ENCODE data around the gene ASAP3.

The ASAP3 gene

DNA sequence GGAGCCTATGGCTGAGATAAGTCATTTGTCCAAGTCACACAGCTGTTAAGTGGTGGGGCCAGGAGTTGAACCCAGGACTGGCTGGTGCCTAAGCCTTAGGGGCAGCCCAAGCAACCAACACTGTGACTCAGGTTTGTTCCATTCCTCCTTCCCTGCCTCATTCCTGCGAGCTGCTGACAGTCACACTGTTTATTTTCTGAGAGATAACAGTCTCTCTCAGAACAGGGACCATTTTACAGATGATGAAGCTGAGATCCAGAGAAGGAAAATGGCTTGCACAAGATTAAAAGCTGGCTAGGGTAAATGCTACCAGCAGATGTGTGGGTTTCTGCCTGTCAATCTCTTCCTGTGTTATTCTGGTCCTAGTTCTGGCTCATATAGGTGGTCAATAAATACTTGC lies 35.1 kb downstream of the ASAP3 start:
- DNase-seq: no peak

- no peak for DNase-seq
Measured at GRCh38 chr1:23446661-23447310, 37.2 kb downstream of the ASAP3 start.

DNA sequence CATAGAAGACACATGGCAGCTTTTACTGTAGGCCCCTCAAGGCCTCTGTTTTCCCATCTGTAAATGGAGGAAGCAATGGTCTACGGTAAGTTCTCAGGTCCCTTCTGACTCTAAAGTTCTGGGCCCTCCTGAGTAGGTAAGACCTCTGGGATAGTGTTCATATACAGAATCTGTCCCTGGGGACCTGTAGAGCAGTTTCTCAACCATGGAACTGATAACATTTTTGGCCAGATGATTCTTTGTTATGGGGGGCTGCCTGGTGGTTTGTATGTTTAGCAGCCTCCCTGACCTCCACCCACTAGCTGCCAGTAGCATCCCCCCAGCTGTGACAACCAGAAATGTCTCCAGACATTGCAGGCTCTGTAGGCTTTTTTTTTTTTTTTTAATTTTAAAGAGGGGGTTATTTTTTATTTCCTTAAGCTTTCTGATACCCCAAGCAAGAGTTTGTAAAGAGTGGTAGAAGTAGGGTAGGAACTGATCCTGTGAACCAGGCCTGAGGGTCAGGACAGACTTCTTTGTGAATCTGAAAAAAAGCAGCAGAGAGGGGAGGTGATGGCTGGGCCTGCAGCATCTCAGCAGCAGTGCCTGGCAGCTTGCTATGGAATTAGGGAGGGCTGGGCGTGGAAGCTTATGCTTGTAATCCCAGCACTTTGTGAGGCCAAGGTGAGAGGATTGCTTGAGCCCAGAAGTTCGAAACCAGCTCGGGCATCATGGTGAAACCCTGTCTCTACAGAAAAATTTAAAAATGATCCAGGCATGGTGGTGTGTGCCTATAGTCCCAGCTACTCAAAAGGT lies 39.2 kb downstream of the ASAP3 start:
- no peak for DNase-seq

DNA sequence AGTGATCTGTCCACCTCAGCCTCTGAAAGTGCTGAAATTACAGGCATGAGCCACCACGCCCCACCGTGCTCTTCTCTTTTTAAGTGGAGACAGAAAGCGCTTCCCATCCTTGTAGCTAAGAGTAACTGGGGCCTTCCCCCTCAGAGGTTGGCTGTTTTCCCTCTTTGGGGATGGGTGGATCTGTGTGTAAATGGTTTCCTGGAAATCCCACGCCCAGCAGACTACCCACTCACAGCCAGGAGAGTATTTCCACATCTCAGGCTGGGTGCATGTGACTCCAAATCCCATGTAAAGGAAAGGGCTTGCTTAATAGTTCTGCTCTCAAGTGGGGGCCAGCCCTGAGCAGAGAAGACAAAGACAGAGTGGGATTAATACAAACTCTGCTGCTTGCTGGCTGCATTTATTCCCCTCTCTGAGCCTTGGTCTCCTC lies 39.9 kb downstream of the ASAP3 start:
- DNase-seq: no peak

GRCh38 chr1:23442751-23443150 lies 41.2 kb downstream of the ASAP3 start:
- DNase-seq: no peak

DNA sequence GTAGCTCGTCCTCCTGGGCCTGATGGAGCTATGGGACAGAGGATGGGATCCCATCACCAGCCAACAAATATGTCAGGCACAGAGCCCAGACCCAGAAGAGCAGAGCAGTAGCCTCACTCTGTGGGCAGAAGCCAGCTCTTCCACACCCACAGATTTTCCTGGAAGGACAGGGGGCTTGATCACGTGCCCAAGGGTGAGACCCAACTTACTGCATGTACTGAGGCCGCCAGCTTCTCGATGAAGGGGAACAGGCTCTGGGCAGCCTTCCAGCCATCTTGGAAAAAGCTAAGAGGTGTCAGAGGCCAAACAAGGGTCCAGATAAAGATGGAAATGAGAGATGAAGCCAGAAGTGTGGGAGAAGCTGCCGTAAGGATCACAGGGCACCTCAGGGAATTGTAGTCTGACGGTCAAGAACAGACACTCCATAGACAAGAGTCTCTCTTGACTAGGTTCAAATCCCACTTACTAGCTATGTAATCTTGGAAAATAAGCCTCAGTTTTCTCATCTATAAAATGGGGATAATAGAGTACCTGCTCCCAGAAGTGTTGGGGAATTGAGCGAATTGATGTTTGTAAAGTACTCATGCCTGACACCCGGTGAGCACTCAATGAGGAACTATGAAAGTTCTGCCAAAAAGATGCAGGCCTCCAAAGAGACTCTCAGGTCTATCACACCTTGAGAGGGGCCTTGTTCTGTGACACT lies 42.4 kb downstream of the ASAP3 start:
- no peak for DNase-seq

DNA sequence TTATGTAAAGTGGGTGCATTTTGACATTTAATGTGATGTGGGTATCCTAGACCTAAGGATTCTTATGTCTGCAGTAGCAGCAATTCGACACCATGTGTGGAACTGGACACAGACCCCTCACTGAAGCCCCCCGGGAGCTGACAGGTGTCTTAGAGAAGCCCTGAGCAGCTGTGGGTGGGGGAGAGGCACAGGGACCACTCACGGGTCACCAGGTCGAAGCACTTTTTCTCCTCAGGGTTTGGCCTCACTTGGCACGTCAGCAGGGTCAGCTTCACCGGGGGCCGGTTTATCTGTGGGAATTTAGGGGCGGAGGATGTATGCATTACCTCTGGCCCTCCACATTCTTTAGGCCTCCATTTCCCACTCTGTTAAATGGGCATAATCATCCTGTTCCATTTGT lies 45.4 kb downstream of the ASAP3 start:
- no peak for DNase-seq

DNA sequence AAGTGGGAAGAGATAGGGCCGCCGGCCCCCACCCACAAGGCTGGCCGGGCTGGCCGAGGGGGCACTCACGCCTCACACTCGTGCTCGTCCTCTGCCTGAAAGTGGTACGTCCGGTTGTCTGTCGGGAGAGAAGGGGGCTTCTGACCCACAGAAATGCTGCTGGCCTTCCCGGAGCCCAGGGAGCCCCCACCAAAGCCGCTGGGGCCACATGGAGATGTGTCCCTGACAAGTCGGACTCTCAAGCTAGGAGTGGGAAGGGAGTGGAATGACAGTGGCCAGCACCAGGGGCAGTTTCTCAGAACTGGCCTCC lies 46.7 kb downstream of the ASAP3 start:
- no peak for DNase-seq

GRCh38 chr1:23436520-23437354 lies 47.2 kb downstream of the ASAP3 start:
- DNase-seq: no peak

DNA sequence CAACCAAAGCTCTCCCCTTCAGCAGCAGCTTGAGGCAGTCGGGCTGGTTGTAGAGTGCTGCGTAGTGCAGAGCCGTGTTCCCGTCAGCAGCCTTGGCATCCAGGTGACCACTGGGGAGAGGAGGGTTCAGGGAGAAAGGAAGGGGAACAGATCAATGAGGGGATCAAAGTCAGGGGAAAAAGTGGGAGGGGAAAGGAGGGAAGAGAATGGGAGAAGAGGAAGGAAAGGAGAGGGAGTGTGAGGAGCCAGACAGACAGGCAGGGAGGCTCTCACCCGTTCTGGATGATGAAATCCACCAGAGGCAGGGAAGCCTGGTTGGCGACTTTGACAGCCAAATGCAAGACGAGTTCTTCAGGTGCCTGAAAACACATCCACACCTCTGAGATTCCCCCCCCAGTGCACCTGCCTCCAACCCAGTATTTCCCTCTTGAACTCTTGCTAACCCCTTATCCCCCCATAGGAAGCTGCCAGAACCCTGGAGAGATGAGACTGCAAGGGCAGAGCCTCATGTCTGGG lies 49.7 kb downstream of the ASAP3 start:
- no peak for DNase-seq

GRCh38 chr1:23433122-23433521 lies 50.9 kb downstream of the ASAP3 start:
- no peak for DNase-seq

GRCh38 chr1:23431431-23431830 lies 52.5 kb downstream of the ASAP3 start:
- DNase-seq: no peak

GRCh38 chr1:23430803-23431202 lies 53.2 kb downstream of the ASAP3 start:
- DNase-seq: no peak

DNA sequence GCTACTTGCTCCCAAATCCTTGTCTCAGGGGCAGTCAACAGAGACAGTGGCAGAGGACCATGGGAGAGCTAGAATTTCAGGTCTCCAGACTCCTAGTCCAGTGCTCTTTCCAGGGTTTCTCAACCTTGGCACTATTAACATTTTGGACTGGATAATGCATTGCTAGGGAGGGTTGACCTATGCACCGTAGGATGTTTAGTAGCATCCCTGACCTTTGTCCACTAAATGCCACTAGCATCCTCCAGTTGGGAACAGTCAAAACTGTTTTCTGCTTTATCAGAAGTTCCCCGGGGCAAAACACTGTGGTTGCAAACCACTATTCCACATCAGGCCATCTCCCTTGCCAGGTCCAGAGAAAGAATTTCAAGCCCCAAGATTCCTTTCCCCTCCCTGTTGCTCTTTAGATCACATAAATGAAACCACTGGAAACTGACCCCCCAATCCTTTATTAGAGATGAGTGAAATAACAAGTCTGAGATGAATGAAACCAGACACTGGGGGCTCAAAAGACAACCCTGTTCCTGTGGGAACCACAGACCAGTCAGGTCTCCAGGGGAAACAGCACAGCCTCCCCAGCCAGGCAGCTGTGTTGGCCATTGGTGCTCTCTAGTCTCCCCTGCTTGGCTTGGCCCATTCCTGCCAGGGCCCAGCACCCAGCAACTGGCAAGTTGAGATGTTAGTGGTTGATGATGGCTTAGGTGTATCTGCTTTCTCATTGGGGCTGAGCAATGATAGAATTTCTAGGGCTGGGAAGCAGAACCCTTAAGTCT lies 55.7 kb downstream of the ASAP3 start:
- DNase-seq: no peak

DNA sequence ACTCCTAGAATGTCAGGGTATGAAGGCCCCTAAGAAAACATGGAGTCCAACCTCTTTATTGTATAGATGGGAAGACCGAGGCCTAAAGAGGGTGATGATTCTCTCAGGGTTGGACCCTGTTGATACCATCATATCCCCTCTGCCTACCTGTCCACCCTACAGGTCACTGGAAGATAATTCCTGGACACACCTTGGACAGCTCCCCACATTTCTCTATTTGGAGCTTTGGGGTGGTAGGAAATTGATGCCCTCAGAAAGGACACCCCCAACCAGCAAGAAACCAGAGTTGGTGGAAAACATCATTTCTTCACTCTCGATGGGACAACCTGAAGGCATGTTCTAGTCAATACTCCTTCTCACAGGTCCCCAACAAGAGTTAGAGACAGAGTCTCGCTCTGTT lies 56.4 kb downstream of the ASAP3 start:
- DNase-seq: no peak

GRCh38 chr1:23426828-23427227 lies 57.2 kb downstream of the ASAP3 start:
- no peak for DNase-seq

GRCh38 chr1:23425193-23425494 lies 58.8 kb downstream of the ASAP3 start:
- DNase-seq: no peak

- DNase-seq: peak; percentile 63
Measured at GRCh38 chr1:23424293-23425192, 59.4 kb downstream of the ASAP3 start, which contains the start of gene TCEA3. TSS of gene TCEA3 (minus strand) at chr1:23424748. CDS start at chr1:23424633, 115 bp downstream.

- peak; percentile 52 for DNase-seq
Measured at GRCh38 chr1:23423415-23424292, 60.3 kb downstream of the ASAP3 start.

GRCh38 chr1:23422941-23423340 lies 61.0 kb downstream of the ASAP3 start:
- DNase-seq: peak; percentile 35

Measured in DMS53 (cell line).